Caco-2 (cell line): ENCODE data around the gene TTC38. TPM values are rescaled to one million over a fixed set of nuclear protein-coding genes. Genes with fewer than 3 reads are reported as not detected.

Experiments used
- BruUV-seq: library from RNA; stranded (reverse); fragments of 400-500 nt; replicated peaks from 2 replicates; lab custom pipeline; 2021; lab: Mats Ljungman, UMichigan
- CTCF ChIA-PET: fragments of 300-600 bp; sonication (Branson Sonifier 250); formaldehyde crosslinking; loops from one replicate; lab custom pipeline; 2022; ENCODE audit warnings: antibody characterized with exemption; lab: Charles Lee
- POLR2A ChIA-PET: fragments of 300-600 bp; sonication (Branson Sonifier 250); formaldehyde crosslinking; loops from one replicate; lab custom pipeline; 2022; ENCODE audit warnings: antibody characterized with exemption; lab: Charles Lee
- DNase-seq, 2 experiments: peaks; one replicate each; pipeline versions ENCODE4 v3.0.0 to v3.0.0-alpha.2; 2020 to 2022
- H3K27me3 ChIP-seq: replicated peaks from 2 replicates; pipeline ENCODE4 v1.6.0; 2011; ENCODE audit warnings: low read length; ENCODE audit not compliant: control insufficient read depth, insufficient read depth
- H3K36me3 ChIP-seq: 2 replicates; pipeline ENCODE4 v1.5.1; 2011; ENCODE audit warnings: low read length; ENCODE audit not compliant: control insufficient read depth, insufficient read depth
- H3K4me1 ChIP-seq: fragments of 250-450 bp; sonication (Bioruptor Pico); 2 replicates; pipeline ENCODE4 v1.5.1; 2020; ENCODE audit warnings: mild to moderate bottlenecking
- H3K4me3 ChIP-seq: 2 replicates; pipeline ENCODE4 v1.5.1; 2011; ENCODE audit warnings: low read depth, mild to moderate bottlenecking, control low read depth, low read length
- H3K9me3 ChIP-seq: fragments of 250-450 bp; sonication (Bioruptor Pico); 2 replicates; pipeline ENCODE4 v1.5.1; 2020; ENCODE audit warnings: mild to moderate bottlenecking, moderate library complexity
- H3K27ac Mint-ChIP-seq: one replicate; pipeline ENCODE4 v1.8.0; 2022; ENCODE audit warnings: mixed read lengths; ENCODE audit not compliant: unreplicated experiment
- H3K27me3 Mint-ChIP-seq: one replicate; pipeline ENCODE4 v1.8.0; 2022; ENCODE audit warnings: mixed read lengths; ENCODE audit not compliant: insufficient read depth, unreplicated experiment
- H3K36me3 Mint-ChIP-seq: one replicate; pipeline ENCODE4 v1.8.0; 2022; ENCODE audit warnings: mild to moderate bottlenecking, mixed read lengths; ENCODE audit not compliant: insufficient read depth, unreplicated experiment
- H3K4me1 Mint-ChIP-seq: one replicate; pipeline ENCODE4 v1.8.0; 2022; ENCODE audit warnings: low read depth, mixed read lengths; ENCODE audit not compliant: unreplicated experiment
- H3K4me3 Mint-ChIP-seq: one replicate; pipeline ENCODE4 v1.8.0; 2022; ENCODE audit warnings: mild to moderate bottlenecking, moderate library complexity, mixed read lengths; ENCODE audit not compliant: unreplicated experiment
- H3K9me3 Mint-ChIP-seq: one replicate; pipeline ENCODE4 v1.8.0; 2022; ENCODE audit warnings: mixed read lengths; ENCODE audit not compliant: unreplicated experiment
- CTCF ChIP-seq, 2 experiments: fragments of 200-600 bp in 1 of 2; IDR thresholded peaks; 1 replicate in 1 of 2; 2 replicates in 1 of 2; pipeline versions ENCODE4 v1.5.1 to v1.8.0; 2011 to 2022; ENCODE audit warnings: antibody characterized with exemption in 1 of 2, control low read depth in 1 of 2, inconsistent platforms in 1 of 2, low read depth in 1 of 2, low read length in 1 of 2, mild to moderate bottlenecking in 1 of 2, moderate library complexity in 1 of 2; ENCODE audit not compliant: insufficient read depth in 1 of 2, severe bottlenecking in 1 of 2, unreplicated experiment in 1 of 2
- intact Hi-C: fragments of 100-400 bp; cut with micrococcal nuclease; formaldehyde crosslinking; loops from one replicate; pipeline ENCODE4 v1.10.0; 2022; ENCODE audit not compliant: unreplicated experiment
- total RNA-seq: library from RNA; stranded (reverse); gene quantifications from 2 replicates; pipeline ENCODE4 v1.2.3, GENCODE V29; 2022

The TTC38 gene
- total RNA-seq, 1 experiment from 2014 or later: 44.5 TPM

- Histone ChIP-seq H3K36me3 (peaks cover 3% of the 10 kb centered on the region), H3K27me3 (no peaks in the 10 kb centered on the region), H3K4me3 (no peak overlapping the region), H3K4me1 (no peaks in the 10 kb centered on the region), H3K9me3 (no peaks in the 10 kb centered on the region)
- H3K27me3 Mint-ChIP-seq: no peaks in the 10 kb centered on the region
- ChIA-PET CTCF (no interaction called here), POLR2A (no interaction called here)
- no peaks in the 10 kb centered on the region for H3K4me1 Mint-ChIP-seq
- H3K9me3 Mint-ChIP-seq: no peaks in the 10 kb centered on the region
- H3K27ac Mint-ChIP-seq: no peak overlapping the region
- DNase-seq: no peak
- intact Hi-C loops: no loop called here
- no TSS peak for BruUV-seq
- H3K4me3 Mint-ChIP-seq: no peak overlapping the region
- no peak for TF ChIP-seq CTCF (IDR thresholded peaks at IDR 0.05; ENCODE audit: insufficient read depth in 1 of 2, low read depth in 1 of 2, low read length in 1 of 2, severe bottlenecking in 1 of 2, unreplicated experiment in 1 of 2)
- H3K36me3 Mint-ChIP-seq: peaks cover 50% of the 10 kb centered on the region
These were observed 21.6 kb downstream of the TTC38 start for GRCh38 chr22:46289244-46289891.

GRCh38 chr22:46290121-46290842 is 22.5 kb downstream of the TTC38 start:
- TF ChIP-seq CTCF (IDR thresholded peaks at IDR 0.05; ENCODE audit: insufficient read depth in 1 of 2, low read depth in 1 of 2, low read length in 1 of 2, severe bottlenecking in 1 of 2, unreplicated experiment in 1 of 2): no peak
- Histone ChIP-seq H3K9me3 (no peaks in the 10 kb centered on the region), H3K4me3 (no peak overlapping the region), H3K27me3 (no peaks in the 10 kb centered on the region), H3K4me1 (peaks cover 2% of the 10 kb centered on the region; the same call in 1 of the 2 replicates), H3K36me3 (peaks cover 3% of the 10 kb centered on the region)
- BruUV-seq: no TSS peak
- ChIA-PET POLR2A (no interaction called here), CTCF (no interaction called here)
- Mint-ChIP-seq H3K4me1 (peaks cover under 1% of the 10 kb centered on the region), H3K4me3 (no peak overlapping the region), H3K27ac (peak overlapping the region; percentile 17), H3K27me3 (no peaks in the 10 kb centered on the region), H3K36me3 (peaks cover 49% of the 10 kb centered on the region), H3K9me3 (no peaks in the 10 kb centered on the region)
- intact Hi-C loops: no loop called here
- no peak for DNase-seq

GRCh38 chr22:46290843-46291785 is 23.3 kb downstream of the TTC38 start:
- TF ChIP-seq CTCF (IDR thresholded peaks at IDR 0.05; ENCODE audit: insufficient read depth in 1 of 2, low read depth in 1 of 2, low read length in 1 of 2, severe bottlenecking in 1 of 2, unreplicated experiment in 1 of 2): no peak
- intact Hi-C loops: no loop called here
- H3K36me3 ChIP-seq: peaks cover 3% of the 10 kb centered on the region
- BruUV-seq: no TSS peak
- H3K4me3 Mint-ChIP-seq: no peak overlapping the region
- no peaks in the 10 kb centered on the region for H3K9me3 Mint-ChIP-seq
- DNase-seq: no peak
- ChIA-PET POLR2A (no interaction called here), CTCF (no interaction called here)
- no peak overlapping the region for H3K4me3 ChIP-seq
- H3K27me3 ChIP-seq: no peaks in the 10 kb centered on the region
- peaks cover 8% of the 10 kb centered on the region; the same call in 1 of the 2 replicates for H3K4me1 ChIP-seq
- no peaks in the 10 kb centered on the region for H3K9me3 ChIP-seq
- H3K4me1 Mint-ChIP-seq: peaks cover 9% of the 10 kb centered on the region
- H3K36me3 Mint-ChIP-seq: peaks cover 42% of the 10 kb centered on the region
- H3K27ac Mint-ChIP-seq: no peak overlapping the region
- no peaks in the 10 kb centered on the region for H3K27me3 Mint-ChIP-seq
